OCI-LY3 (cell line): ENCODE measurements around the gene RPL29.
A peak's percentile ranks its signal among the peaks of the same experiment; 100 is the strongest.

Experiments
- H2AFZ ChIP-seq: fragments of 200-600, 300-600 bp; shearing (Covaris generic); 2 replicates; pipeline ENCODE4 v1.6.0; 2014; ENCODE audit warnings: antibody characterized with exemption, low read depth, low read length
- H3K27ac ChIP-seq: fragments of 200-600, 300-600 bp; sonication (generic); 2 replicates; pipeline ENCODE4 v1.5.1; 2014; ENCODE audit warnings: mild to moderate bottlenecking, low read length, moderate library complexity, mixed read lengths
- H3K27me3 ChIP-seq: fragments of 200-600, 300-600 bp; sonication (generic); 2 replicates; pipeline ENCODE4 v1.6.1; 2014; ENCODE audit warnings: low read depth, low read length, mixed read lengths
- H3K36me3 ChIP-seq: fragments of 200-600, 300-600 bp; sonication (generic); replicated peaks from 2 replicates; pipeline ENCODE3; 2014; ENCODE audit warnings: low read depth, low read length, mixed read lengths
- H3K4me1 ChIP-seq: fragments of 300-600, 200-600 bp; sonication (generic); 2 replicates; pipeline ENCODE4 v1.6.1; 2014; ENCODE audit warnings: low read length, mixed read lengths
- H3K4me2 ChIP-seq: fragments of 200-600, 300-600 bp; sonication (generic); 2 replicates; pipeline ENCODE4 v1.6.1; 2014; ENCODE audit warnings: low read length, mixed read lengths
- H3K4me3 ChIP-seq: fragments of 300-600, 200-600 bp; sonication (generic); 2 replicates; pipeline ENCODE4 v1.5.1; 2014; ENCODE audit warnings: antibody characterized with exemption, mild to moderate bottlenecking, low read length, moderate library complexity
- H3K79me2 ChIP-seq: fragments of 300-600, 200-600 bp; shearing (Covaris generic); 2 replicates; pipeline ENCODE4 v1.6.1; 2014; ENCODE audit warnings: mild to moderate bottlenecking, low read length, mixed read lengths
- H3K9ac ChIP-seq: fragments of 300-600, 200-600 bp; shearing (Covaris generic); 2 replicates; pipeline ENCODE4 v1.6.0; 2014; ENCODE audit warnings: mild to moderate bottlenecking, low read length, moderate library complexity
- H3K9me3 ChIP-seq: fragments of 200-600, 300-600 bp; shearing (Covaris generic); 2 replicates; pipeline ENCODE4 v1.6.1; 2014; ENCODE audit warnings: low read length, mixed read lengths; ENCODE audit not compliant: insufficient read depth
- H4K20me1 ChIP-seq: fragments of 200-600, 300-600 bp; sonication (generic); 2 replicates; pipeline ENCODE4 v1.6.1; 2016; ENCODE audit warnings: low read length, mixed read lengths; ENCODE audit not compliant: insufficient read depth
- CTCF ChIP-seq: fragments of 200-600, 300-600 bp; sonication (generic); IDR thresholded peaks from 2 replicates; pipeline ENCODE4 v1.5.1; 2014; ENCODE audit warnings: antibody characterized with exemption, low read length, low read depth
- EZH2phosphoT487 ChIP-seq: fragments of 200-600 bp; shearing (Covaris generic); IDR thresholded peaks from 2 replicates; pipeline ENCODE4 v1.6.1; 2018; ENCODE audit warnings: antibody characterized with exemption, mixed run types, low read depth

RPL29 gene

GRCh38 chr3:52023101-52023770 is 27.5 kb upstream of the RPL29 start:
- Histone ChIP-seq H3K4me2 (peak overlapping the region; percentile 50), H4K20me1 (no peaks in the 10 kb centered on the region), H3K27ac (no peak overlapping the region), H2AFZ (peak overlapping the region; percentile 58; the same call in 1 of the 2 replicates), H3K79me2 (no peaks in the 10 kb centered on the region), H3K9me3 (no peaks in the 10 kb centered on the region), H3K9ac (peak overlapping the region; percentile 16; the same call in 1 of the 2 replicates), H3K4me3 (peak overlapping the region; percentile 8; the same call in 1 of the 2 replicates), H3K27me3 (peaks cover 7% of the 10 kb centered on the region; the same call in 1 of the 2 replicates), H3K4me1 (peaks cover 27% of the 10 kb centered on the region), H3K36me3 (no peaks in the 10 kb centered on the region)
- TF ChIP-seq EZH2phosphoT487 (no peak), CTCF (no peak)

- Histone ChIP-seq H3K27me3 (peaks cover 7% of the 10 kb centered on the region; the same call in 1 of the 2 replicates), H4K20me1 (no peaks in the 10 kb centered on the region), H3K79me2 (no peaks in the 10 kb centered on the region), H3K9ac (no peak overlapping the region), H3K4me1 (peaks cover 27% of the 10 kb centered on the region), H3K9me3 (no peaks in the 10 kb centered on the region), H3K36me3 (no peaks in the 10 kb centered on the region), H3K27ac (no peak overlapping the region), H3K4me3 (no peak overlapping the region), H2AFZ (no peak overlapping the region), H3K4me2 (no peak overlapping the region)
- TF ChIP-seq EZH2phosphoT487 (no peak), CTCF (no peak)
Observed at GRCh38 chr3:52022323-52023100, 26.8 kb upstream of the RPL29 start.

GRCh38 chr3:52021489-52022268 is 26.0 kb upstream of the RPL29 start:
- Histone ChIP-seq H3K27me3 (peaks cover 12% of the 10 kb centered on the region), H3K9ac (no peak overlapping the region), H3K27ac (no peak overlapping the region), H3K4me3 (no peak overlapping the region), H4K20me1 (no peaks in the 10 kb centered on the region), H3K79me2 (no peaks in the 10 kb centered on the region), H3K9me3 (no peaks in the 10 kb centered on the region), H3K4me1 (peaks cover 27% of the 10 kb centered on the region), H3K36me3 (no peaks in the 10 kb centered on the region), H2AFZ (no peak overlapping the region), H3K4me2 (no peak overlapping the region)
- TF ChIP-seq CTCF (no peak), EZH2phosphoT487 (no peak)

GRCh38 chr3:52020796-52021195 is 25.1 kb upstream of the RPL29 start:
- Histone ChIP-seq H3K27ac (no peak overlapping the region), H3K4me1 (peaks cover 27% of the 10 kb centered on the region), H3K36me3 (no peaks in the 10 kb centered on the region), H2AFZ (no peak overlapping the region), H3K4me3 (no peak overlapping the region), H3K4me2 (no peak overlapping the region), H3K27me3 (peaks cover 16% of the 10 kb centered on the region), H3K79me2 (no peaks in the 10 kb centered on the region), H3K9me3 (no peaks in the 10 kb centered on the region), H3K9ac (no peak overlapping the region), H4K20me1 (no peaks in the 10 kb centered on the region)
- TF ChIP-seq CTCF (no peak), EZH2phosphoT487 (no peak)
